Peyer's patch (tissue), 4 donors: ENCODE data around the gene RPS21.

Experiments used
- POLR2A ChIP-seq, 2 donors: fragments of 450-650 bp; IDR thresholded peaks; one replicate each; pipeline ENCODE4 v1.5.1; 2017; ENCODE audit warnings: antibody characterized with exemption in 2 of 2, mild to moderate bottlenecking in 2 of 2, moderate library complexity in 2 of 2
- TF ChIP-seq, protein P1 (sequence below), 6 experiments: fragments of 450-650 bp in 4 of 6; fragments of 200-600 bp in 2 of 6; sonication (generic) in 1 of 6; IDR thresholded peaks; one replicate each; pipeline ENCODE4 v1.5.1; 2017 to 2019; ENCODE audit warnings: antibody characterized with exemption in 6 of 6, mild to moderate bottlenecking in 3 of 6, moderate library complexity in 1 of 6

- TF ChIP-seq, protein P1, sequence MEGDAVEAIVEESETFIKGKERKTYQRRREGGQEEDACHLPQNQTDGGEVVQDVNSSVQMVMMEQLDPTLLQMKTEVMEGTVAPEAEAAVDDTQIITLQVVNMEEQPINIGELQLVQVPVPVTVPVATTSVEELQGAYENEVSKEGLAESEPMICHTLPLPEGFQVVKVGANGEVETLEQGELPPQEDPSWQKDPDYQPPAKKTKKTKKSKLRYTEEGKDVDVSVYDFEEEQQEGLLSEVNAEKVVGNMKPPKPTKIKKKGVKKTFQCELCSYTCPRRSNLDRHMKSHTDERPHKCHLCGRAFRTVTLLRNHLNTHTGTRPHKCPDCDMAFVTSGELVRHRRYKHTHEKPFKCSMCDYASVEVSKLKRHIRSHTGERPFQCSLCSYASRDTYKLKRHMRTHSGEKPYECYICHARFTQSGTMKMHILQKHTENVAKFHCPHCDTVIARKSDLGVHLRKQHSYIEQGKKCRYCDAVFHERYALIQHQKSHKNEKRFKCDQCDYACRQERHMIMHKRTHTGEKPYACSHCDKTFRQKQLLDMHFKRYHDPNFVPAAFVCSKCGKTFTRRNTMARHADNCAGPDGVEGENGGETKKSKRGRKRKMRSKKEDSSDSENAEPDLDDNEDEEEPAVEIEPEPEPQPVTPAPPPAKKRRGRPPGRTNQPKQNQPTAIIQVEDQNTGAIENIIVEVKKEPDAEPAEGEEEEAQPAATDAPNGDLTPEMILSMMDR (IDR thresholded peaks at IDR 0.05): no peak
- TF ChIP-seq POLR2A (IDR thresholded peaks at IDR 0.05): no peak
Observed at GRCh38 chr20:62393335-62393665, 6.4 kb downstream of the RPS21 start.
